Lower lobe of right lung (tissue), 2 donors: ENCODE results near the gene VPS41. TPM values are rescaled to one million over a fixed set of nuclear protein-coding genes. Genes with fewer than 3 reads are reported as not detected.

Experiments used
- ATAC-seq, 2 donors: fragments of 200-7000 bp; cut with Tn5 transposase; one replicate each; pipeline ENCODE4 v1.9.1; 2020 to 2022; ENCODE audit warnings: mild to moderate bottlenecking in 2 of 2, moderate library complexity in 2 of 2
- DNase-seq: peaks from one replicate; pipeline ENCODE4 v3.0.0-alpha.2; 2020
- H3K27ac ChIP-seq: fragments of 200-600 bp; one replicate; pipeline ENCODE4 v1.8.0; 2022
- H3K27me3 ChIP-seq: fragments of 200-600 bp; one replicate; pipeline ENCODE4 v1.8.0; 2022; ENCODE audit warnings: low read depth
- H3K36me3 ChIP-seq: fragments of 200-600 bp; one replicate; pipeline ENCODE4 v1.8.0; 2022; ENCODE audit warnings: mild to moderate bottlenecking
- H3K4me1 ChIP-seq: fragments of 200-600 bp; one replicate; pipeline ENCODE4 v1.8.0; 2022
- H3K4me3 ChIP-seq: fragments of 200-600 bp; one replicate; pipeline ENCODE4 v1.8.0; 2022; ENCODE audit warnings: mild to moderate bottlenecking
- H3K9me3 ChIP-seq: fragments of 200-600 bp; one replicate; pipeline ENCODE4 v1.8.0; 2022
- CTCF ChIP-seq: fragments of 200-600 bp; IDR thresholded peaks from one replicate; pipeline ENCODE4 v1.8.0; 2022; ENCODE audit warnings: antibody characterized with exemption, mild to moderate bottlenecking
- intact Hi-C: fragments of 100-400 bp; cut with DNase I; formaldehyde crosslinking; loops from one replicate; pipeline ENCODE4 v1.11.0; 2022
- total RNA-seq: library from RNA; stranded (reverse); fragmentation: NEBNext Ultra II Directional; extraction: Animal tissue kit (Norgen Biotek cat#: 25700); gene quantifications from one replicate; pipeline ENCODE4 v1.2.1, GENCODE V29; 2021
- donor health status: DM: no; HTN: yes; CAD: no; lungs with severe emphysema.

Gene VPS41
- total RNA-seq, 1 donor from 2014 or later = 103 TPM

- peaks cover 72% of the 10 kb centered on the region for H3K36me3 ChIP-seq
- ATAC-seq = no peak
These were observed 152.5 kb downstream of the VPS41 start for GRCh38 chr7:38756521-38756920.

GRCh38 chr7:38753347-38753746, 155.6 kb downstream of the VPS41 start:
- H3K36me3 ChIP-seq = peaks cover 83% of the 10 kb centered on the region
- ATAC-seq = no peak
- H3K27ac ChIP-seq = no peak overlapping the region
- no peak overlapping the region for H3K4me3 ChIP-seq
- H3K27me3 ChIP-seq = no peaks in the 10 kb centered on the region
- intact Hi-C loops = no loop called here
- DNase-seq = no peak
- no peak for TF ChIP-seq CTCF
- no peaks in the 10 kb centered on the region for H3K4me1 ChIP-seq
- H3K9me3 ChIP-seq = no peaks in the 10 kb centered on the region

More at GRCh38 chr7:38756521-38756920, 152.5 kb downstream of the VPS41 start:
- no peak for TF ChIP-seq CTCF
- no peak for DNase-seq
- no peaks in the 10 kb centered on the region for H3K4me1 ChIP-seq
- intact Hi-C loops = no loop called here
- H3K9me3 ChIP-seq = no peaks in the 10 kb centered on the region
- H3K27me3 ChIP-seq = no peaks in the 10 kb centered on the region
- H3K27ac ChIP-seq = no peak overlapping the region
- H3K4me3 ChIP-seq = no peak overlapping the region

GRCh38 chr7:38751416-38751815, 157.6 kb downstream of the VPS41 start:
- Histone ChIP-seq H3K36me3 (peaks cover 78% of the 10 kb centered on the region), H3K9me3 (no peaks in the 10 kb centered on the region), H3K4me3 (no peak overlapping the region), H3K4me1 (no peaks in the 10 kb centered on the region), H3K27ac (no peak overlapping the region), H3K27me3 (no peaks in the 10 kb centered on the region)
- intact Hi-C loops = no loop called here
- no peak for DNase-seq
- no peak for TF ChIP-seq CTCF
- ATAC-seq = no peak

GRCh38 chr7:38748056-38748610, 160.9 kb downstream of the VPS41 start:
- no peak for TF ChIP-seq CTCF
- no peaks in the 10 kb centered on the region for H3K4me1 ChIP-seq
- no peak overlapping the region for H3K27ac ChIP-seq
- DNase-seq (no peak), ATAC-seq (no peak)
- H3K4me3 ChIP-seq = no peak overlapping the region
- no peaks in the 10 kb centered on the region for H3K27me3 ChIP-seq
- intact Hi-C loops = no loop called here
- H3K36me3 ChIP-seq = peaks cover 78% of the 10 kb centered on the region
- H3K9me3 ChIP-seq = no peaks in the 10 kb centered on the region

GRCh38 chr7:38746438-38746837, 162.6 kb downstream of the VPS41 start:
- H3K4me1 ChIP-seq = no peaks in the 10 kb centered on the region
- no peak for DNase-seq
- no peaks in the 10 kb centered on the region for H3K27me3 ChIP-seq
- H3K36me3 ChIP-seq = peaks cover 78% of the 10 kb centered on the region
- ATAC-seq = no peak
- H3K4me3 ChIP-seq = no peak overlapping the region
- H3K9me3 ChIP-seq = no peaks in the 10 kb centered on the region
- H3K27ac ChIP-seq = no peak overlapping the region
- intact Hi-C loops = no loop called here
- no peak for TF ChIP-seq CTCF
